ENCODE measurements around the gene FGFR4.

DNA sequence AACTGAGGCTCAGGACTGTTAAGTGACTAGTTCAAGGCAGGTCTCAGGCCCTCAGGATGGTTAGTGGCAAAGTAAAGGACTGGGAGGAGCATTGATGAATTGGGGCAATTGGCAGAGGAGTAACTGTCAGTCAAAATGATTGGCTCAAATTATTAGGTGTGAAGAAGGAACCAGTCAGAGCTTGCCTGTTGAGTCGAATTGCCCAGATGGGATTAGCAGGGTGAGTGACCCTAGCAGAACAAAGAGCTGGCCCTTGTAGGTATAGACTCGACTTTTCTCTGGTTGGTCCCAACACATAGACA is 44.3 kb downstream of the FGFR4 start:
- TF ChIP-seq POLR2A (IDR thresholded peaks at IDR 0.05; ENCODE audit: low read depth, low read length), result no peak
- no peak for TF ChIP-seq POLR2AphosphoS5 (IDR thresholded peaks at IDR 0.05; ENCODE audit: low read depth, low read length)
- TF ChIP-seq TAF1 (IDR thresholded peaks at IDR 0.05; ENCODE audit: low read depth, low read length), result no peak
